Measurements from ENCODE around the gene MYOM3. TPM values are rescaled to one million over a fixed set of nuclear protein-coding genes. Genes with fewer than 3 reads are reported as not detected.
"Not testable (repeated sequence)": the region's sequence is repeated elsewhere in the genome, so short reads cannot be mapped to it uniquely, and the experiment has no call there.

MYOM3 gene
- total RNA-seq, 1 donor from 2014 or later, result 1.2 TPM

- no peak for DNase-seq (ENCODE audit: low spot score in 2 of 2)
- H3K4me1 ChIP-seq, result peaks cover 0 to 4% of the 10 kb centered on the region in 2 donors
- intact Hi-C loops (cut with DNase I), result no loop called here
- H3K27ac ChIP-seq, result no peak overlapping the region
- TF ChIP-seq CTCF (IDR thresholded peaks at IDR 0.05), result no peak
- H3K9me3 ChIP-seq, result no peaks in the 10 kb centered on the region
- H3K4me3 ChIP-seq, result no peak overlapping the region
- no peaks in the 10 kb centered on the region for H3K36me3 ChIP-seq
- H3K27me3 ChIP-seq, result no peaks in the 10 kb centered on the region
Observed at GRCh38 chr1:24055681-24056080, 56.3 kb downstream of the MYOM3 start.

GRCh38 chr1:24052220-24052619 lies 59.7 kb downstream of the MYOM3 start:
- TF ChIP-seq CTCF (IDR thresholded peaks at IDR 0.05), result no peak
- no peak overlapping the region for H3K4me3 ChIP-seq
- H3K27ac ChIP-seq, result peak overlapping the region; percentile 34 to 48
- H3K27me3 ChIP-seq, result no peaks in the 10 kb centered on the region
- no peaks in the 10 kb centered on the region for H3K9me3 ChIP-seq
- H3K36me3 ChIP-seq, result no peaks in the 10 kb centered on the region
- peaks cover 0 to 6% of the 10 kb centered on the region in 2 donors for H3K4me1 ChIP-seq
- intact Hi-C loops (cut with DNase I), result no loop called here
- DNase-seq (ENCODE audit: low spot score in 2 of 2), result no peak

- intact Hi-C loops (cut with DNase I), result no loop called here
- DNase-seq (ENCODE audit: low spot score in 2 of 2), result no peak
- peak overlapping the region; percentile 36 to 48 for H3K27ac ChIP-seq
Observed at GRCh38 chr1:24051206-24051945, 60.6 kb downstream of the MYOM3 start.

GRCh38 chr1:24049733-24050132 lies 62.2 kb downstream of the MYOM3 start:
- Histone ChIP-seq H3K27me3 (no peaks in the 10 kb centered on the region), H3K27ac (no peak overlapping the region), H3K4me3 (no peak overlapping the region), H3K9me3 (no peaks in the 10 kb centered on the region), H3K4me1 (peaks cover 0 to 25% of the 10 kb centered on the region in 2 donors), H3K36me3 (no peaks in the 10 kb centered on the region)
- DNase-seq (ENCODE audit: low spot score in 2 of 2), result no peak
- TF ChIP-seq CTCF (IDR thresholded peaks at IDR 0.05), result no peak
- intact Hi-C loops (cut with DNase I), result loop anchor here (5.0 kb wide), 1 partner anchor 453 kb away; the partner anchor contains the start of gene RCAN3

More at GRCh38 chr1:24051206-24051945, 60.6 kb downstream of the MYOM3 start:
- H3K27me3 ChIP-seq, result no peaks in the 10 kb centered on the region
- H3K4me1 ChIP-seq, result peaks cover 0 to 14% of the 10 kb centered on the region in 2 donors
- H3K36me3 ChIP-seq, result no peaks in the 10 kb centered on the region
- TF ChIP-seq CTCF (IDR thresholded peaks at IDR 0.05), result no peak
- no peaks in the 10 kb centered on the region for H3K9me3 ChIP-seq
- H3K4me3 ChIP-seq, result no peak overlapping the region

GRCh38 chr1:24048894-24049293 lies 63.0 kb downstream of the MYOM3 start:
- H3K27ac ChIP-seq; H3K36me3 ChIP-seq; H3K4me3 ChIP-seq; DNase-seq (ENCODE audit: low spot score in 2 of 2); H3K27me3 ChIP-seq; H3K9me3 ChIP-seq: not testable (repeated sequence)
- intact Hi-C loops (cut with DNase I), result loop anchor here (5.0 kb wide), 1 partner anchor 453 kb away; the partner anchor contains the start of gene RCAN3
- peaks cover 0 to 25% of the 10 kb centered on the region in 2 donors for H3K4me1 ChIP-seq

GRCh38 chr1:24048205-24048869 lies 63.6 kb downstream of the MYOM3 start:
- no peak for TF ChIP-seq CTCF (IDR thresholded peaks at IDR 0.05)
- H3K9me3 ChIP-seq, result no peaks in the 10 kb centered on the region
- no peak for DNase-seq (ENCODE audit: low spot score in 2 of 2)
- H3K27me3 ChIP-seq, result no peaks in the 10 kb centered on the region
- intact Hi-C loops (cut with DNase I), result loop anchor here (5.0 kb wide), 1 partner anchor 454 kb away; the partner anchor contains the start of gene RCAN3
- peaks cover 0 to 25% of the 10 kb centered on the region in 2 donors for H3K4me1 ChIP-seq
- no peak overlapping the region for H3K4me3 ChIP-seq
- no peak overlapping the region for H3K27ac ChIP-seq
- no peaks in the 10 kb centered on the region for H3K36me3 ChIP-seq

All from ascending aorta (tissue), 2 donors.